SK-MEL-5 (cell line): ENCODE measurements around the gene FCRL3. TPM values are rescaled to one million over a fixed set of nuclear protein-coding genes. Genes with fewer than 3 reads are reported as not detected.
A peak's percentile ranks its signal among the peaks of the same experiment; 100 is the strongest.
"Not testable (repeated sequence)": the region's sequence is repeated elsewhere in the genome, so short reads cannot be mapped to it uniquely, and the experiment has no call there.

Experiments used
- DNase-seq: peaks from one replicate; pipeline ENCODE4 v3.0.0-alpha.2; 2016; ENCODE audit warnings: low read depth, low spot score
- in situ Hi-C: cut with HindIII; loops from 2 replicates; pipeline ENCODE4 v1.10.0; 2016; ENCODE audit warnings: low sequenced_read_pairs, high pct_unique_total_duplicates, low pct_unique_long_range_greater_than_20kb
- polyA plus RNA-seq, 2 experiments: library from polyadenylated mRNA; depleted of rRNA; stranded (reverse); fragments of >200 nt; gene quantifications; 2 replicates each; pipeline ENCODE4 v1.2.3, GENCODE V29; 2015
- total RNA-seq: library from RNA; depleted of rRNA; stranded (reverse); fragments of >200 nt; shearing (Covaris generic); gene quantifications from 2 replicates; pipeline ENCODE4 v1.2.3, GENCODE V29; 2014; rRNA removed

Gene FCRL3, protein sequence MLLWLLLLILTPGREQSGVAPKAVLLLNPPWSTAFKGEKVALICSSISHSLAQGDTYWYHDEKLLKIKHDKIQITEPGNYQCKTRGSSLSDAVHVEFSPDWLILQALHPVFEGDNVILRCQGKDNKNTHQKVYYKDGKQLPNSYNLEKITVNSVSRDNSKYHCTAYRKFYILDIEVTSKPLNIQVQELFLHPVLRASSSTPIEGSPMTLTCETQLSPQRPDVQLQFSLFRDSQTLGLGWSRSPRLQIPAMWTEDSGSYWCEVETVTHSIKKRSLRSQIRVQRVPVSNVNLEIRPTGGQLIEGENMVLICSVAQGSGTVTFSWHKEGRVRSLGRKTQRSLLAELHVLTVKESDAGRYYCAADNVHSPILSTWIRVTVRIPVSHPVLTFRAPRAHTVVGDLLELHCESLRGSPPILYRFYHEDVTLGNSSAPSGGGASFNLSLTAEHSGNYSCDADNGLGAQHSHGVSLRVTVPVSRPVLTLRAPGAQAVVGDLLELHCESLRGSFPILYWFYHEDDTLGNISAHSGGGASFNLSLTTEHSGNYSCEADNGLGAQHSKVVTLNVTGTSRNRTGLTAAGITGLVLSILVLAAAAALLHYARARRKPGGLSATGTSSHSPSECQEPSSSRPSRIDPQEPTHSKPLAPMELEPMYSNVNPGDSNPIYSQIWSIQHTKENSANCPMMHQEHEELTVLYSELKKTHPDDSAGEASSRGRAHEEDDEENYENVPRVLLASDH
- total RNA-seq = 0.05 TPM in 1 of 2 replicates, not detected in the other
- polyA plus RNA-seq (2015; cell fraction: cytosol; rRNA removed) = 0.21 TPM in 1 of 2 replicates, not detected in the other
- polyA plus RNA-seq (2015; cell fraction: nucleus; rRNA removed) = 0.12 TPM in 1 of 2 replicates, not detected in the other

DNA sequence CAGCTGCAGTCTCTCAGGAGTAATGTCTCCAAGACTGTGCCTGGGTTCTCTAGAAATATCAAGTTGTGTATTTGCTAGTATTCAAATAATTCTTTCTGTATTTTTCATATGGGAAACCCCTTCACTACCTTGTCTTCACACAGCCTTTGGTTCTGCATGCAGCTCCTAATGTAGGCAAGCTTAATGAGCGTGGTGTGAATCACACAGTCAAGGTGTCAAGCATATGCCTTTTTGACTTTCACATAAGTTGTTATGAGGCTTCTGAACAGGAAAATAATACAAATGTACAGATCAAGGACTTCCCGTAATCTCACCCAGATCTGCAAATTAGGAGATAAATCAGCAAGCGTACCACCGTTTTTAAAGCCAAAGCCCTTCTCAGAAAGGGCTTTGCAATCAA is at the start of gene FCRL3:
TSS of gene FCRL3 (minus strand) at position 38 of the 400 bp plus-strand sequence. CDS start 280 bp downstream, outside the sequence.
- in situ Hi-C loops = no loop called here
- DNase-seq = no peak

DNA sequence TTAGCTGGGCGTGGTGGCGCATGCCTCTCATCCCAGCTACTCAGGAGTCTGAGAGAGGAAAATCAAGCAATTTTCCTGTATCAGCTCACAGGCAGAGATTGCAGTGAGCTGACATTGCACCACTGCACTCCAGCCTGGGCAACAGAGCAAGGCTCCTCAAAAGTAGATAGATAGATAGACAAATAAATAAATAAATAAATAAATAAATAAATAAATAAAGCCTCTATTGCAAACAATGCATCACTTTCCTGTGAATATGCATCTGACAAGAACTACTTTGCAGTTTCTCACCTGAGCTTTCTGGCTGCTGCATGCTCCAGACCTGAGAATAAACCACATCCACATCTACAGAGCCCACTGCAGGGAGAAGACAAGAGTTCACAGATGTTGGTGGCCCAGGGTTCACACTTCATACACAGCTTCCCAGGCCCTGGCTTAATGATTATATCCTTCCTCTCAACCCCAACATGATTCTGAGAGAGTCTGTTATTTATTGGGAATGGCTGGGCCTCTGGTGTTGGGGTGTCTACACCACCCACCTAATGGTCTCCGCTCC is 47.8 kb upstream of the FCRL3 start:
- in situ Hi-C loops = no loop called here

DNA sequence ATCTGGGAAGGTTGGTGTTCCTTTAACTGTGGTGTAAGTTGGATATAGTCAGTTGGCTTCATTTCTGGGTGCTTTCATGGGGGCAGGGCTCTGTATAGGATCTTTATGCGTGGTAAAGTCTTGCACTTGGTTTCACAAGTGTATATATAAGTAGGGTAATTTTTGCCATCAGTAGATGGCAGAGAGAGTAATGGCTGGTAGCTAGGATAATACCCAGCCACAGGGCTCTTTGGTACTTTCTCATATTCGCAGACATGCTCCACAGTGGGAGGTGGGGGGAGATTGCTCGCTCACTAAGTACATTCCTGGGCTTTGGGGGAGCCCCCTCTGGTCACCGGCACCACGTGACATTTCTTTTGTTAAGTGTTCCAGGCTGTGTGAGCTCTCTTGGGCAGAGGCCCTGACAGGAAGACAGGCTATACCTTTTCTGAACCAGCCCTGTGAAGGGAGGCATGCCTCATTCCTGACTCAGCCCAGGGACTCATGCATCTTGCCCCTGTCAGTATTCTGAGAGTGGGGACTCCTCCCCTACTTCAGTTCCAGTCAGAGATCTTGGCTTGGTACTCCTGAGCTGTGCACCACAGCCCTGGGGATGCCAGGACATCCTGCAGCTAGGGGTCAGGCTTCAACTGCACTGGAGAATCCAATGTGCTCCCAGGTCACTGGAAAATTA is 38.8 kb upstream of the FCRL3 start:
- peak; percentile 22 for DNase-seq
- in situ Hi-C loops = no loop called here

More for the DNA sequence above, 47.8 kb upstream of the FCRL3 start:
- no peak for DNase-seq

DNA sequence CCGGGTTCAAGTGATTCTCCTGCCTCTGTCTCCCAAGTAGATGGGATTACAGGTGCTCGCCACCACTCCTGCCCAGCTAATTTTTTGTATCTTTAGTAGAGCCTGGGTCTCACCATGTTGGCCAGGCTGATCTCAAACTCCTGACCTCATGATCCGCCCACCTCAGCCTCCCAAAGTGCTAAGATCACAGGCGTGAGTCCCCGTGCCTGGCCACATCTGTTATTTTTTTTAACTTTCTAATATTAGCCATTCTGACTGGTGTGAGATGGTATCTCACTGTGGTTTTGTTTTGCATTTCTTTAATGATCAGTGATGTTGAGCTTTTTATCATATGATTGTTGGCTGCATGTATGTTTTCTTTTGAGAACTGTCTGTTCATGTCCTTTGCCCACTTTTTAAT is 35.4 kb upstream of the FCRL3 start:
- DNase-seq, in situ Hi-C loops: not testable (repeated sequence)

DNA sequence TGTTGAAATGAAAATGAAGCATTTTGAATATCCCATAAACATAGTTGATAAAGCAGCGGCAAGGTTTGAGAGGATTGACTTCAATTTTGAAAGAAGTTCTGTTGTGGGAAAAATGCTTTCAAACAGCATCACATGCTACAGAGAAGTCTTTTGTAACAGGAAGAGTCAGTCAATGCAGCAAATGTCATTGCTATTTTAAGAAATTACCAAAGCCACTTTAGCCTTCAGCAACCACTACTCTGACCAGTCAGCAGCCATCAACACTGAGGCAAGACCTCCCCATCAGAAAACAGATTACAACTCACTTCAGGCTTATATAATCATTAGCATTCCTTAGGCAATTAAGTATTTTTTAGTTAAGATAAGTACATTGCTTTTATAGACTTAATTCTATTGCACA is 33.8 kb upstream of the FCRL3 start:
- in situ Hi-C loops = no loop called here
- DNase-seq = peak; percentile 88

DNA sequence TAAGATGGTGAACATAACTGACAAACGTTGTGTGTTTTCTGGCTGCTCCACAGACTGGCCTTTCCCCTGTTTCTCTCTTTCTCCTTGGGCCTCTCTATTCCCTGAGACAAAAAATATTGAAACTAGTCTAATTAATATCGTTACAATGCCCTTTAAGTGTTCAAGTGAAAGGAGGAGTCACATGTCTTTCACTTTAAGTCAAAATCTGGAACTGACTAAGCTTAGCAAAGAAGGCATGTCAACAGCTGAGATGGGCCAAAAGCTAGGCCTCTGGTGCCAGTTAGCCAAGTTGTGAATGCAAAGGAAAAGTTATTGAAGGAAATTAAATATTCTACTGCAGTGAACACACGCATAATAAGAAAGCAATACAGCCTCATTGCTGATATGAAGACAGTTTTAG is 32.2 kb upstream of the FCRL3 start:
- in situ Hi-C loops = no loop called here
- DNase-seq = no peak

DNA sequence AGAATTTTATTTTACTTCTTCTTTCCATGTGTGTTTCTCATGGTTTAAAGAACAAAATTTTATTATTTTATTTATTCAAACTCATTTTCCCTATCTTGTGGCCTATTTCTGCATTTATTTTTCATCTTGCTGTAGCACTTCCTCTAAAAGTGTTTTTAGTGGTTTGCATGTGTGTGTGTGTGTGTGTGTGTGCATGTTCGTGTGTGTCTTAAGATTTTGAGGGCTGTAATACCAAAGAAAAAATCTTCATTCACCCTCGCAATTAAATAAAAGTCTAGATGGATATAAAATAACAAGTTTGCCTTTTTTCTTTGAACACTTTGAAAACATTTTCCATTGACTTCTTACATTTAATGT is 24.6 kb upstream of the FCRL3 start:
- in situ Hi-C loops = no loop called here
- DNase-seq = no peak

DNA sequence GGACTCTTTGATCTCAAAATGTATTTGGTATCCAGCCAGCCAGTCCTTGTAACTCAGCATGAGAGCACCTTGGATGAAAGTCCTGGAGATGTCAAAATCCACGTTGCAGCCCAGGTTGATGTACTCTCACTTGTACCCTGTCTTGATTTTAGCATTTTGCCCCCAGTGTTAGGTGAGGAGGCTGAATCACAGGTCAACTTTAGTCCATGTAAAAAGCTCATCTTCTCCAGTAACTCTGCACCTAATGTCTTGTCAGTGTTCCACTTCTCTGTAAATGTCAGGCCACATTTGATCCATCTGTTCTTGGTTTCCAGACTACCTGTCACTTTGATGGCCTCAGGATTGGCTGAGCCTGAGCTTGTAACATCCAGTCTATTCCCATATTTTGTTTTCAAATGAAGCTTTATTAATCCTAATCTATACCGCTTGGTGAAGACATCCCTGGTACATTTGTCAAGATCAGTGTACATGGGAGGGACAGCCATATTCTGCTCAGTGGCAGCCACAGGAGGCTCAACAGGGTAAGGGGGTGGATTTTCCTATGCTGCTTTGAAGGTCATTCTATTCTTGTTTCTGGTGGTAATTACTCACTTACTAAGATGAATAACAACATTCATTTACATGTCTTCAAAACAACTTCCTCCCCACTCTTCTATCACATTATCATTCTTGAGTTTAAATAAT is 24.1 kb upstream of the FCRL3 start:
- in situ Hi-C loops = no loop called here
- no peak for DNase-seq

DNA sequence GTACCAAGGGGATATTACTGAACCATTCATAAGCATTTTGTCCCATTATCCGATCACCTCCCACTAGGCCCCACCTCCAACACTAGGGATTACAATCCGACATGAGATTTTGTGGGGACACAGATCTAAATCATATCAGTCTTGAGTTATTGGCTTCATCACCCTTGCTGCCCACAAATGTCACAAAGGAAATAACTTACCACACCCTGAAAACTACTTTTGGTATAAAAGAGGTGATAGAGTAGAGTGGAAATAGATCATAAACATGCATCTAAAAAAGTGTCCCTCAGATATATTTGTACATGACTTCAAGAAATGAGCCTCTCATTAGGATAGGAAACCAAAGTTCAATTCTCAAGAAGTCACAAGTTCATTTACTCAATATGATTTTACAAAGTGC is 22.6 kb upstream of the FCRL3 start:
- DNase-seq = no peak
- in situ Hi-C loops = no loop called here

DNA sequence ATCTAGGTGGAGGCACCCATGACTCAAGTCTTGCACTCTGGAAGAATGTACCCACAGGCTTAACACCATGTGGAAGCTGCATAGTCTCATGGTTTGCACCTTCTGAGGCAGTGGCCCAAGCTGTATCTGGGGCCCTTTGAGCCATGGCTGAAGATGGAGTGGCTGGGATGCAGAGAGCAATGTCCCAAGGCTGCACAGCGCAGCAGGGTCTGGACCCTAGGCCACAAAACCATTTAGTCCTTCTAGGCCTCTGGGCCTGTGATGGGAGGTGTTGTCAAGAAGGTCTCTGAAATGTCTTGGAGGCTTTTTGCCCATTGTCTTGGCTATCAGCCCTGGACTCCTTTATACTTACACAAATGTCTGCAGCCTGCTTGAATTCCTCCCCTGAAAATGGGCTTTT is 21.4 kb upstream of the FCRL3 start:
- no peak for DNase-seq
- in situ Hi-C loops = no loop called here

DNA sequence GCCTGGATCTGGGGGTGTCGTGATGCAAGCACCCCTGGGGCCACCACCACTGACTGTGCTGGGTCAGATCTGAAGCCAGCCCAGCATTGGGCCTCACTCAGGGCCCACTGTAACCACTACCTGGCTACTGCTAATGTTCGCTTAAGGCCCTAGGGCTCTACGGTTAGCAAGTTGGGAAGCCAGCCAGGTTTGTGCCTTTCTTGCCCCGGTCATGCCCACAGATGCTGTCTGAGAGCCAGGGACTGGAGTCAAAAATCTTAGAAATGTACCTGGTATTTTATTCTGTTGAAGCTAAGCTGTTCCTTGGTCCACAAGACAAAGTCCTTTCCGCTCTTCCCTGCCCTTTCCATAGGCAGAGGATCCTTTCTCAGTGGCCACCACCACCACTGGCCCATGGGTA is 15.2 kb upstream of the FCRL3 start:
- DNase-seq = no peak
- in situ Hi-C loops = no loop called here

DNA sequence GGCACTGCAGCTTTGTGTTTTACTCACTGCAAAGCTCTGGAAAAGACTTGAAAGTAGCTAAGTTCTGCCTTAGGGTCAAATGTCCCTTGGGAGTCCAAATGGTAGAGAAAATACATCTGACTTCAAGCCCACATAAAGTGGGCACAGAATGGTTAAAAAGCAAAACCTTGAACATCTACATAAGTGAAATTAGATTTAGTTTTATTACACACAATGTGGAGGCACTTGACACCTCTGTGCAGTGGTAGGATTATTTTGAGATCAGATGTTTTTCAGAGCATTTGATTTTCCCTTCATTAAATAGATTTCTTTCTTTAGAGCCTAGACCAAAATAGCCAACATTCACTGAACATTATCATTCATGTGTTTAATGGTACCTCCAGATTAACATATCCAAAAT is 11.2 kb upstream of the FCRL3 start:
- in situ Hi-C loops = no loop called here
- no peak for DNase-seq

DNA sequence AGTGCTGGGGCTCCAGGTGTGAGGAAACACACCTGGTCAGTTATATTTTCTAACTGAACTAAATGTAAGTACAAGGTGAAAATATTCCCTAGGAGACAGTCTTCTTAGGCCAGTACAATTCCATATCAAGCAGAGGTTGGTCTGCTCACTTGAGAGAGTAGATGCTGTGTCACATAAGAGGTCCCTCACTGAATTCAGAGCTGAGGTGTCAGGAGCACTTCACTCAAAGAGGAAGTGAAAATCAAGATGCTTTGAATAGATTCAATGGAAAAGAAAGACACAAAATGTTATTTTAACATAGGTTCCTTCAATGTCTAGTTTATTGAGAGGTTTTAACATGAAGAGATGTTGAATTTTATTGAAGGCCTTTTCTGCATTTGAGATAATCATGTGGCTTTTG is 4.3 kb upstream of the FCRL3 start:
- DNase-seq = no peak
- in situ Hi-C loops = no loop called here

DNA sequence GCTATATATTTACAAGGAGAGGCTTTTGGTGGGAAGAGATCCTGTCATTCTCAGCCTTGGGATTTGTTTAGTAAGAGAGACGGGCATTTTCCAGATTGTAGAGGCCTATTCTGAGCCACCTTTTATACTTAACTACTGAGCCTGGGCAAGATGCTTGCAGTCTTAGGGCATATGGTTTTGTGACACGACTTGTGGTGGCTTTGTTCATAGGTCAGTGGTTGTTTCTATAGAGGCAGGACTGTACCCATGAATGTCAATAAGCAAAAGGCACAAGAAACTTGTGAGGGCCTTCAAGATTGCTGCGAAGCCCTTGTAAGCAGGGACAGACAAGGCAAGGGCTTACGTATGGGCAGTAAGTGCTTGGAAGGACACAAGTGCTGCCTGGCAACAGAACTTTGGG is 3.4 kb upstream of the FCRL3 start:
- in situ Hi-C loops = no loop called here
- no peak for DNase-seq

DNA sequence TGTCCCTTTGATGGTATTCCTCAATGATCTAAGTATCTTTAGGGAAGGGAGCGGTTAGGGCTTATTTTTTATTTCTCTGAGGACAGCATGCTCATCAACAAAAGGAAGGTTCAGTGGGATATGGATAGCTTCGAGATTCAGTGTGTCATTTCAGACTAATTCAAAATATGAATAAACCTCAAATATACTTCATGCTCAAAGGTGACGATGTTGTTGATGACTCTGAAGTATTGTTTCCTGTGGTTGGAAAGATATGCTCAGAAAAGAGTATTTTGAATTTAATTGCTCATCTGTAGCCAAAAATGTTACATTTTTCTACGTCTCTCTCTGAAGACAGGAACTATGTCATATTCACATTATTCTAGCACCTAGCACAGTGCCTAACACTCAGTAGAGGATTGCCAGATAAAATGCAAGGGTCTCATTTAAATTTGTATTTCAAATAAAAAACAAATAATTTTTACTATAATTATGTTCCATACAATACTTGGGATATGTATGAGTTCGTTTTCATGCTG is 1.8 kb upstream of the FCRL3 start:
- in situ Hi-C loops = no loop called here

DNA sequence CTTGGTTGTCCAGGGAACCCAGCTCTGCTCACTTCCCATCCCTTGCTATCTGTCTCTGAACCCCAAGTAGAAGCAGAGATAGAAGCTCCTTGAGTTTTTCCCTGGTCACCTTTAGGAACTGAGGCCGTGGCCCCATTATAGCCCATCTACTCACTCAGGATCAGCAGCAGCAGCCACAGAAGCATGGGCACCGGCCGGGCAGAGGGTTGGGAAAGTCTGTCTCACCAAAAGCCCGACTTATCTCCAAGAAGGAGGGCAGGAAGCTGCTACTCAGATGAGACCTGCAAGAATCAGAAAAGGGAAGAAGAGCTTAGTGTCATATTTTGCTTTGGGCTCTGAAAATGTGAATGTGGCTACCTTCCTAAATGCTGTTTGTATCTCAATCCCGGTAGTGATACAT is 264 bp downstream of the FCRL3 start:
- DNase-seq = no peak
- in situ Hi-C loops = no loop called here

More for the DNA sequence above, 1.8 kb upstream of the FCRL3 start:
- DNase-seq = no peak
